GM21526 (cell line): Measurements from ENCODE around the gene PDGFRB.

Experiments
- ATAC-seq: cut with Tn5 transposase; IDR thresholded peaks from one replicate; pipeline ENCODE4 v1.9.1; 2021; ENCODE audit warnings: moderate library complexity; ENCODE audit not compliant: unreplicated experiment, low FRiP score

Gene PDGFRB

DNA sequence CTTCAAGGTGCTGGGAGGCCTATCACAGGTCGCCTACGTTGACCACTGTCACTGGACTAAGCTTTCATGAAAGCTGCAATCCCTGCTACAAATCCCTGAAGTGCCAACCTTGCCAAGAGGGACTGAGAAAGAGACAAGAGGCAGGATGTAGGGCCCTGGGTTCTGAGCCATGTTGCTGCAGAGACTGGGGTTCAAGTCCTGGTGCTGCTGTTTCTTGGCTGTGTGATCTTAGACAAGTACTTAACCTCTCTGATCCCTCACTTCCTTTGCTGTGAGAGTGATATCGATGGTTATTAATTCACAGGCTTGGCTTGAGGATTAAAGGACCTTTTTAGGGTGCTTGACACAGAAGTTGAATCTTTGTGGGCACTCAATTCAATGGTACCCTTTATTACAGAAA lies 84.8 kb downstream of the PDGFRB start:
- no peak for ATAC-seq

DNA sequence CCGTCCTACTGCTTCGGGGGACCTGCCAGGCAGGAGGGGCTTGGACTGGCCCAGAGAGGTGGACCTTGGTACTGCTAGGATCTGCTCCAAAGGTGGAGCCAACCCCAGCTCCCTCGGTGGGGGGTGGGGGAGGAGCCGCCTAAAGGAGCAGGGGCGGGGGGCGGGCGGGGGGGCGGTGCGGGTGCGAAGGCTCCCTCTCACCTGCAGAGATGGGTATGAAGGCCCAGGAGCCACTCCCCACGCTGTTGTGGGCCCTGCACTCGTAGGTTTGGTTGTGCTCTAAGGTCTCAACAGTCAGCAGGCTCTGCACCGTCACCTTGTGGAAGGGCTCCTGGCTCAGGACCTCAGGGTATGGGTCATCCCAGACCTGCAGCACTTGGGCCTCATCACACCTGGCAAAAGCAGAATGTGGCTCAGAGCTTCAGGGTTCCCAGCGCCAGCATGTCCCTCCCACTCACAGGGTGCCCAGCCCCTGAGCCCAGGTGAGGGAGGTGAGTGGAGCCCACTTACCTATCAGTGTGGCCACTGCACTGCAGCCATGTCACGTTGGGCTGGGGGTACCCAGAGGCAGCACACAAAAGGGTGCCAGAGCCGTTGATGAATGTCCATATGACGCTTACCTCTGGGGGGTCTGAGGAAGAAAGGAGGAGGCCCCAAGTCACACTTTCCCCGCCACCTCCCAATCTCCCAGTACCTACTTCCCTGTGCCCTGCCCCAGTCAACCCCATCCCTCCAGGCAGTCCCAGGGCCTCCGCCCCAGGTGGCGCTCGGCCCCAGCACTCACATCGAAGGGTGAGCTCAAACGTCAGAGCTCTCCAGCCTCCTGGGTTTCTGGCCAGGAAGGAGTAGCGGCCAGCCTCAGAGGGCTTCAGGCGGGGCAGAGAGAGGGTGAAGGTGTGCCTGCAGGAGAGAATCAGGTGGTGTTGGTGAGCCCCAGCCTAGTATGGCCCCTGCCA lies 85.7 kb downstream of the PDGFRB start:
- ATAC-seq = no peak

DNA sequence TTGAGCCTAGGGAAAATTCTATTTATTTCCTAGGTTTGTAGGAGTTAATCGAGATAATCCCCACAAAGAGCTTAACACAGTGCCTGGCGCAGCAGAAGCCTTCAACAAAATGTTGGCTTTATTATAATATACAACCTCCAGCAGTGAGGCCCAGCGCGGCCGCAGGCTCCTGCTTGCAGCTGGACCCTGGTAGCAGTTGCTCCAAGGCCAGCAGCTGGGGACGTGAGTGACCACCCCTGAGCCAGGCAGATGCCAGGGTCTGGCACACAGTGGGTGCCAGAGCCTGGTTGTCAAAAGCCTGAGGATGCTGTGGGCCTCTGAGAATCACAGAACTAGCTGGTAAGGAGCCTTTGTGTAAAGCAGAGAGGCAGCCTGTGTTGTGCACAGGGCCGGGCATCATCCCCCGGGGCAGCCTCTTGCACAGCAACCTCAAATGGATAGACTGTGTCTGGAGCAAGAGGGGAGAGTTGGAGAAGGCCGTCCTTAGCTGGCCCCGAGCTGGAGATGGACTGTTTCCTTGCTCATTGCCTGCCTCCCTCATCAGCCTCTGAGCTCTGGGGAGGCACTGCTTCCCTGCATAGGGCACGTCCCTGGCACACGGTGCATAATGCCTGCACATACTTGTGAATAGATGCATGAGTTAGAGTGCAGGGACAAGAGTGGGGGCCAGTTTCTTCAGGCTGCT lies 86.5 kb downstream of the PDGFRB start:
- ATAC-seq = no peak

DNA sequence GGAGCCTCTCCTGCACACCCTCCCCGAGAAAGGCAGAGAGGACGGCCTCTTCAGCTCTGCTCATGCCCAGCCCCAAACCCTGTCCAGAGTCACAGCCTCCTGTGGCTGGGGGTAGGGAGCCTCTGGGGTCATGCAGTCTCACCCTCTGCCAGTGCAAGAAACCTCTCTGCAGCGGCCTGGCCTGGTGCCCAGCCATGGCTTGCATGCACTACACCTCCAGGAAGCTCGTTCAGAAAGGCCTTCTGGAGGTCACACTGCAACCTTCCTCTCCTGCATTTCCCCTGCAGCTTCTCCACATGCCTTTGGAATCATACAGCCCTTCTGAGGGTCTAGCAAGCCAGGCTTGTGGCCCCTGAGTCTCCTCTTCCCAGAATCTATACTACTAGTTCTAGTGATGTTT lies 87.2 kb downstream of the PDGFRB start:
- ATAC-seq = no peak

DNA sequence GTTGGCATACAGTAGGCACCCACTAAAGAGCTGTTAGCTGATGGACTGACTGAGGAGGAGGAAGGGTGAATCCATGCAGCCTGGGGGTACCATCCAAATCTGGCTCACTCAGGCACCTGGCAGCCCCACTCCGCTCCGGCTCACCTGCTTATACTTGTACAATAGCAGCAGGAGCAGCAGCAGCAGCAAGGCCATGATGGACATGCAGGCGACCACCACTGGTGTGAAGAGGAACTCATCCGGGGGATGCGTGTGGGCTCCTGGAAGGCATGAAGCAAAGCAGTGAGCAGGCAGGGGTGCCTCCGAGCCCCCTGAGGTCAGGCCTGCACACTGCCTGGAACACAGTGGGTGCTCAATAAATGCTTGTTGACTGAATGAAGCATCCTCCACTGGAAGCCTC lies 87.6 kb downstream of the PDGFRB start:
- no peak for ATAC-seq

DNA sequence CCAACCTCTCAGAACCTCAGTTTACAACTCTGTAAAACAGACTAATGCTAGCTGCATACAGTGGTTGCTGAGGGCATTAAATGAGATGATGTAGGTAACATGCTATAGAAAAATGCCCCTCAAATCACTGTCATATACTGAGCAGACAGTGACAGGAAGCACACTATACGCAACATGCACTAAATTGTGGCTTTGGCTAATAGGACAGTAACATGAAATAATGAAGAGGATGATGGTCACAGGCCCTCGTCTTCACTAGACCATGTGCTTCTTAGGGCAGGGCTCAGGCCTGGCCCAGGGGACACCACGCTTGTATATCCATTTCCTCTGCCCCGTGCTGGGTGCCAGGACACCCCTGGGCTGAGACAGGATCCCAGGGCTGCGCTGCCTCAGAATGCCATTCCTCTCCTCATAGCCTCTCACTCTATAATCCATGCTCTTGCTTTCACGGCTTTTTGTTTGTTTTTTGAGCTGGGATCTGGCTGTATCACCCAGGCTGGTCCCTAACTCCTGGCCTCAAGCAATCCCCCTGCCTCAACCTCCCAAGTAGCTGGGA lies 88.2 kb downstream of the PDGFRB start:
- ATAC-seq = no peak

DNA sequence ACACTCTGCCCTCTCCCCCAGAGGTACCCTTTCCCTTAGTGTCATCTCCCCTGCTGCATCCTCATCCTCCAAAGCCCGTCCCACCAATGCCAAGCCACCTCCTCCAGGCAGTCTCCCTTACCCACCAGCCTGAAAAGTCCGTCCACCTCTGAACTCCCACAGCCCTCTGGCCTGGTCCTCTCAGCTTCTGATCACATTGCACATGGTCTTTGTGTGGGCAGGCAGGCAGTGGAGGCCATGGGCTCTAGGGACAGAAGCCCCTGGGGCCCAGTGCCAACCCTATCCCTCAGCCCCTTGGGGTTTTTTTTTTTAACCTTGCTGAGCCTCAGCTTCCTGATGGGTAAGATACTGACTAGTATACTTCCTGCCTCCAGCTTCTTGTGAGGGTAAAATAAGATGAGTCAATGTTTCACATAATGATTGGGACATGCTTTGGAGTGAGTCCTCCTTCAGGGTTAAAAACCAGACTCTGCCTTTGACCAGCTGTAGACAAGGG lies 88.7 kb downstream of the PDGFRB start:
- no peak for ATAC-seq

DNA sequence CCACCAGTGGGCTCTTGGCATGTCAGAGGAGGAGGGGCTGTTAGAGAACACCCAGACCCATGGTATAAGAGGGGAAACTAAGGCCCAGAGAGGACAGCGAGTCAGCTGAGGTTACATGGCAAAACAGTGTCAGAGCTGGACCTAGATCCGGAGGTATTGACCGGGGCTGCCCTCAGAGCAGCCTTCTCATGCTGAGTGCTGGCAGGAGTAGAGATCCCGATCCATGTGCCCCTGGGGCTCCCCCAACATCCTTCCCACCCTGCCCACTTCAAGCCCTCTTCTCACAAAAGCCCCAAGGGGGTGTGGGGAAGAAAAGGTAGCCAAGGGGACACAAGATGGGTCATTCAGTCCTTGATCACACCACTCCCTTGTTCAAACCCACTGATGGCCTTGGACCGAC lies 89.2 kb downstream of the PDGFRB start:
- no peak for ATAC-seq

DNA sequence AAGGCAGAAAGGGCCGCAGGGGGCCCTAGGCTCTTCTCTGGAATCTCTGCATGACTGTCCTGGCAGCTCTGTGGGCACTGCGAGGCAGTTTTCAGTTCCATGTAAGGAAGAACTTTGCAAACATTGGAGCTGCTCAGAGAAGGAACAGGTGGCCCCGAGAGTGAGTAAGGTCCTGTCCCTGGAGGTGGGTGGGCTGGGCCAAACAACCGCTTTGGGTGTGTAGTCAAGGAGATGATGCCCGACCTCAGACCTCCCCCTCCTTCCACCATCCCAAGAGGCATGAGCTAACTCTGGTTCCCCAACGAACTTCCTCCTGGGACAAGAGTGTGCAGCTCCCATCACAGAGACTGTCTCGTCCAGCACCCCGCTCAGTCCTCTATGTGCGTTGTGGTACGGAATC lies 89.8 kb downstream of the PDGFRB start:
- ATAC-seq = no peak

DNA sequence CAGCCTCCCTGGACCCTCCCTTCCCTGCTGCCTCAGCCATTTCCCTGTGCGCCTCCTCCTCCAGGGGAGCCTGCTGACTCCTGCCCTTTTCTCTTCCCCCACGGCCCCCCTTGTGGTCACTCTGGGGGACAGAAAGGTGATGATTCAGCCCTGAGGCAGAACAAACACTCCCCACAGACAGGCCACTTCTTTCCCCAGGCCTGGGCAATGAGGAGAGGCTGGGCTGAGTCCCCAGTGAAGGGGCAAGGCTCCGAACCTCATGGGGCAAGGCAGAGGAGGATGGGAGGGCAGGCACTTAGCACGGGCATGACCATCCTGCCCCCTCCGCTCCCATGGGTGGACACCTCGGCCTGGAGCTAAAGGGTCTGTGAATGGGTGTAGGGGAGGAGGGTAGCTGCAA lies 90.3 kb downstream of the PDGFRB start:
- ATAC-seq = no peak

DNA sequence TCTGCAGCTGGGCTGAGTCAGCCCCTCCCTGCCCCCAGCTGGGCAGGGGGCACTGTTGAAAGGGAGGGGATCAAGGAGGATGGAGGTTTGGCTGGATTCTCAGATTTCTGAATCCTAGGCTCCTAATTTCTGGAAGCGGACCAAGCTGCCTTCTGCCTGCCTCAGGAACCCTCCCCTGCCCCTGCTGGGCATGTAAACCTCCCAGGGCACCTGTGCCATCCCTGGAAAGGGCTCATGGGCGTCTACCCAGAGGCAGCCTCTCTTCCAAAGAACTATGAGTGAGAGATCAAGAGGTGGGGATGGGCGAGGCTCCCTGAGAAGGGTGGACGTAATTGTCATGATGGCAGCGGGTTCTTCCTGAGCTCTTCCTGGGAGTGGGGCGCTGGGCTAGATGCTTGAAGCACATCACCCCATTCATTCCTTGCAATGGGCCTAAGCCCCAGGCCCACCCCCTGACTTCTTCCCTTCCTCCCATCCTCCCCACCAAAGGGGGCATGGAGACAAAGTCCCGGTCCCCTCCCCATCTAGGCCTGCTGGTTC lies 90.9 kb downstream of the PDGFRB start:
- no peak for ATAC-seq
